HL-60/S4 (cell line): ENCODE measurements around the gene G0S2.
"Not testable (repeated sequence)": the region's sequence is repeated elsewhere in the genome, so short reads cannot be mapped to it uniquely, and the experiment has no call there.

ENCODE experiments used
- in situ Hi-C: fragments of 300-500 bp; cut with MboI; formaldehyde crosslinking; loops from 2 replicates; pipeline ENCODE4 v1.14.3; 2022; ENCODE audit warnings: low sequenced_read_pairs

G0S2 gene

DNA sequence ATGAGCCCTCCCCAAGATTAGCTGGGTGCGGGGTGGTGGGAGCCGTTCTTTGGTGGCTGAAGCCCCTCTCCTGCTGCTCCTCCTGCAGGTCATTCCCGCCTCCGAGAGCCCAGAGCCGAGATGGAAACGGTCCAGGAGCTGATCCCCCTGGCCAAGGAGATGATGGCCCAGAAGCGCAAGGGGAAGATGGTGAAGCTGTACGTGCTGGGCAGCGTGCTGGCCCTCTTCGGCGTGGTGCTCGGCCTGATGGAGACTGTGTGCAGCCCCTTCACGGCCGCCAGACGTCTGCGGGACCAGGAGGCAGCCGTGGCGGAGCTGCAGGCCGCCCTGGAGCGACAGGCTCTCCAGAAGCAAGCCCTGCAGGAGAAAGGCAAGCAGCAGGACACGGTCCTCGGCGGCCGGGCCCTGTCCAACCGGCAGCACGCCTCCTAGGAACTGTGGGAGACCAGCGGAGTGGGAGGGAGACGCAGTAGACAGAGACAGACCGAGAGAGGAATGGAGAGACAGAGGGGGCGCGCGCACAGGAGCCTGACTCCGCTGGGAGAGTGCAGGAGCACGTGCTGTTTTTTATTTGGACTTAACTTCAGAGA lies 448 bp downstream of the G0S2 start:
- in situ Hi-C loops, result no loop called here

DNA sequence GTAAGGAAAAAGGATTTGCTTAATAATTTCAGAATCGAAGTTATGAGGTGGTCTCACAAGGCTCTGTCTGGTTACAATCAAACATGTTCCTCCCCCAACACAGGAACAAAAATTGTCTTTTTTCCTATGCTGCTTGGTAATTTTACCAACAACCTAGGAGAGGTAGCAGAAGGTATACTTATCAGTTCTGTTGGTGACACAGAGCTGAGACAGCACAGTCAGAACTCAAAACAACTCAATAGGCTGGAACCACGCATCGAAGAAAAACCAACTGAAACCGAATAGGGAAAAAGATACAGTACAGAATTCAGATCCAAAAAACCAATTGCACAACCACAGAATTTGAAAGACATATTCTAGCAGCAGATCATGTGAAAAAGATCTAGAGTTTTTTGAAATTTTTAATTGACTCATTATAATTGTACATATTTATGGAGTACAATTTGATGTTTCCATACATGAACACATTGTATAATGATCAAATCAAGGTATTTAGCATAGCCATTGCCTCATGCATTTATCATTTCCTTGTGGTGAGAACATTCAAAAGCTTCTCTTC lies 3.8 kb downstream of the G0S2 start:
- in situ Hi-C loops, result no loop called here

DNA sequence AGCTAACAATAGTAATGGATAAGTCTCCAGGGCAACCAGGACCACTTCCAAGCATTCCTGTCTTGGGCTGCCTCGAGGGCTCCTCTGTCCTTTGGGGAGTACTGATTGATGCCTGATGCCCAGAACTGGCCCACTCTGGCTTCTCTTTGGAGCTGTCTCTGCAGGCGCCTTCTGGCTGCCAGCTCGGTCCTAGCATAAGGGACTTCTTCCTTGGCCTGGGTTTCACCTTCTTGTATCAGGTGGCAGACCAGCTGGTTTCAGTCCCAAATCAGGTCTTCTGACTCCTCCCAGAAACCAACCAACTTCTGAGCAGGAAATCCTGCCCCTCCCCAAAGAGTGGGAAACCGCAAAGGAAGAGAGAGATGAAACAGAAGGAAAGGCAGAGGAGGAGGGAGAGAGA lies 10.6 kb downstream of the G0S2 start:
- in situ Hi-C loops, result no loop called here

- in situ Hi-C loops, result no loop called here
These were observed 11.1 kb downstream of the G0S2 start for GRCh38 chr1:209686322-209686721.

- in situ Hi-C loops, result no loop called here
These were observed 13.6 kb downstream of the G0S2 start for GRCh38 chr1:209688746-209689234.

DNA sequence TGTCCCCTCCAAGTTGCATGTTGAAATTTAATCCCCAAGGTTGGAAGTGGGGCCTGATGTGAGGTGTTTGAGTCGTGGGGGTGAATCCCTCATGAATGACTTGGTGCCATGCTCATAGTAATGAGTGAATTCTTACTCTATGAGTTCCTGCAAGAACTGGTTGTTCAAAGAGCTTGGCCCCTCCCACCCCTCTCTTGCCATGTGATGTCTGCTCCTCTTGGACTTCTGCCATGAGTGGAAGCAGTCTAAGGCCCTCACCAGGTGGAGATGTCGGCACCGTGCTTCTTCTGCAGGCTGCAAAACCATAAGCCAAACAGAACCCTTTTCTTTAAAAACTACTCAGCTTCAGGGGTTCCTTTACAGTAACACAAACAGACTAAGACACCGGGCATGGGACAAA lies 14.3 kb downstream of the G0S2 start:
- in situ Hi-C loops, result no loop called here

DNA sequence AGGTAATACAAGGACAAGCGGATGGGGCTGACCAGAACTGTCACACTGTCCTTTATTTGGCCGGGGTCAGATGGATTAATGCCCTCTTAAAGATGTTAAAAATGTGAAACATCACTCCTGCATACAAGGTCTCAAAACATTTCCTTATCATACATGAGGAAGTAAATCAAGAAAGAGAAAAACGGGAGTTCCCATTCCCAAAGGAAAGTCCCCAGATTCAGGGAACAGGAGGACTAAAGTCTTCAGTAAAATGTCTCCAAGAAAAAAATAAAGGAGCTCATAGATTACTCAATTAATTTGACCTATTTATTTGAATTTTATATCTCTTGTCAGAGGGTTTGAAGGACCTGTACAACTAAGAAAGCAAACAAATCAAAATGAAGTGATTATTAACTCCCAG lies 16.0 kb downstream of the G0S2 start:
- in situ Hi-C loops, result loop anchor here (5.0 kb wide), 1 partner anchor 114 kb away; no protein-coding TSS in a partner anchor

GRCh38 chr1:209692296-209692695 lies 17.1 kb downstream of the G0S2 start:
- in situ Hi-C loops, result loop anchor here (5.0 kb wide), 1 partner anchor 115 kb away; no protein-coding TSS in a partner anchor

DNA sequence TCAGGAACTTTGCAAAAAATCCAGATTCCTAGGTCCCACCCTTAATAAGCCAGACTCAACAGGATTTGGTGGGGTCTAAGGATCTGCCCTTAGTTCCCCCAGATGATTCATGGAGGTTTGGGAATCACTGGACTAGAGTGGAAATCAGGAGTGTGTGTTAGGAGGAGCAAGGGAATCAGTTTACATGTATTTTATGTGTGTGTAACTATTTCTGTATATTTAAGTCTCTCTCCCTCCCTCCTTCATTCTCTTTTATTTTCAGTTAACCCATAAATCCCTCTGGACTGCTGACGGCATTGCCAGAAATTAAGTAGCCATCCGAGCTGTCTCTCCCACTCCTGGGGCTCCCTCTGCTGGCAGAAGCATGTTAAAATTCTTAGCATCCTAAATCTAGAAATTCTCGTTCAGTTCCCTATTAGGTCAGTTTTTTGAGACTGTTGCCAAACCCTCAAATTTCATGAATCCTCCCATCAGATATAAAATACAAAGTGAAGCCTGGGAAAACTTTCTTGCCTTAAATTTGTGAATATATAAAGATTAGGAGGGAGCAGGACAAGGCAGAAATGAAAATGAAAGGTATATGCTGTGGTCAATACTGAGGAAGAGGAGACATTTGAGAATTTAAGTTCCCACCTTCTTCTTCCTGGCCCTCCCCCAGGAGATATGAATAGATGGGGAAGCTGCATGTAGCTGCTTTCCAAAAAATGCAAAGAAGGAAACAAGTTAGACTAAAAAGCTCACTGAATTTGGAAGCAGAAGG lies 17.7 kb downstream of the G0S2 start:
- in situ Hi-C loops, result loop anchor here (5.0 kb wide), 1 partner anchor 116 kb away; no protein-coding TSS in a partner anchor

- in situ Hi-C loops, result no loop called here
These were observed 21.5 kb downstream of the G0S2 start for GRCh38 chr1:209696673-209697072.

DNA sequence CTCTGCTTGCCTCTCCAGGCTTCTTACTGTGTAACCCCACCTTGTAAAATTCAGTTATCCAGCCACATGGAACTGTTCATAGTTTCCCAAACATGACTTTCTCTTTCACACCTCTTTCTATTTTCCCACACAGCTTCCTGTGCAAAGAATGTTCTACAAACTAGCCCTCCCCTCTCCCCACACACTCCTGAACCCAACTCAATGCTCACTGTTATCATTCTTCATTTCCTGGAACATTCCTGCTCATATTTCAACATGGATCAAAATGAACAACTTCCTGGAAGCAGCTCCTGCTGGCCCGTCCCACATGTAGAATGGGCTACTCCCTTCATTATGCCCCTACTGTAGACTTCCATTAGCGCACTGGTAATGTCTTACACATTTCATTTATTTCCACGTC lies 21.9 kb downstream of the G0S2 start:
- in situ Hi-C loops, result no loop called here

- in situ Hi-C loops, result not testable (repeated sequence)
These were observed 25.5 kb downstream of the G0S2 start for GRCh38 chr1:209700686-209701085.

- in situ Hi-C loops, result no loop called here
These were observed 27.6 kb downstream of the G0S2 start for GRCh38 chr1:209702832-209703231.

DNA sequence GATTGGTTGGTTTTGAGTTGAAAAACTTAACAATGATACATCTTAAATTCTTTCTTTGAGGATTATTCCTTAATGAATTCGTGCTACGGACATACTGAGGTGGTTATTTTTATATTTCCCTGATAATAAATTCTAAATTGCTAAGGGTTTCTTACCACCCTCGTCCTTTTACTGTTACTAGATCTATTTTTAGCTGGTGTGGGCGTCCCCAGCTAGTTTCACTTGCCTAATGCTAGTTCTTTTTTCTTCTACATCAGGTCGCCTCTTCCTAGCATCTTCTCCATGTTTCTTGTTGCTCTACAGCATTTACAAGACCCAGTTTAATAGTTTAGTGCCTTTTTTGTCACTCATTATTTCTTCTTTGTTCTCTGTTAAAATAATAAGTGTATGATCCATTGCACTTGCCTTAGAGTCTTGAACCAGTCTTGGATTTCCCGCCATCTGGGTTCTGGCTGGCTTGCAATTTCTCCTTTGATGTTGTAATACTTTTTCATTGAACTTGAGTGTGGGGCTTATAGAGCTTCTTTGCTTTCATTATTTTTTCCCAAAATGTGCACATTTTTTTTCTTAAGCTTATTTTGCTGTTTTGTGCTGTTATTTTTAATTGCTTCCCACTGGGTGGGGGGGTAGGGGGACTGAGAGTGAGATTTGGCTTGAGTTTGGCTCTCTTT lies 28.8 kb downstream of the G0S2 start:
- in situ Hi-C loops, result no loop called here

DNA sequence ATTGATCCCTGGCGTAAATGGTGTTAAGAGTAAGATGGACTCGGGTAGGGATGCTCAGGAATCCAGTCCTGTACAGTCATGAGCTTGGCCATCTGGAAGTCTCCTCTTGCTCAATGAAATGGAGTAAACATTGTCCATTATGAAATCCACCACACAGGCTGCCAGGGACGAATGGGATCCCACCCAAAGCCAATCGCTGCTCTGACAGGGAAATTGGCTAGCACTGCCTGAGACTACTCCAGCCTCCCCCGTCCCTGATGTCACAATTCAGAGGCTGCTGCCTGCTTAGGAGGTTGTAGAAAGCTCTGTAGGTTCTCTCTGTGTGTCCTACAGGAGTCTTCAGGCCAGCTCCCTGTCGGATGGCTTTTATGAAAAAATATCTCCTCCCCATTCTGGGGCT lies 29.4 kb downstream of the G0S2 start, which contains the start of gene HSD11B1:
HSD11B1 (plus strand) TSS at position 263 of the 400 bp plus-strand sequence; CDS start at position 360, 97 bp downstream.
- in situ Hi-C loops, result no loop called here

DNA sequence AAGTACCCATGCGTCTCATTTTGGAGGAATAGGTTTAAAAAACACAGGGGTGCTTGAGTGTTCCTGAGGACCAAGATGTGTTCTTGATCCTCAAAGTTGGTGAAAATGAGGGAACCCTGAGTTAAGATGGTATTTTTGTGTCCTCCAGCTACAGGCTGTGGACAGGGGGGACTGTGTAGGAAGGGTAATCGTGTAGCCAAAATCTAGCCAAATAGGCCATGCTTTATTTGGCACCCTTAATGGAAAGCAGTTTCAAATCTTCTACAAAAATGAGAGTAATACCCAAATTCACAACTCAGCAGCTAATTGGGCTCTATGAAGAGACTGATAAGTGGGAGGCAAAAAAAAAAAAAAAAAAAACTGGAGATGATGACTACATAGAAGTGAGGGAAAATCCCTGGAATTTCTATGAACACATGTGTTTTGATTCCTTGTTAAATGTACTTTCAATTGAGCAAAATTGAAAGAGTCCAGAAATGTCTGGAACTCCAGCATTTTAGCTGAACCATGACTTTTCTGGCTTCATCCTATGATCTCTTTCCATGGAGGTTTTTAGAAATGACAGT lies 29.9 kb downstream of the G0S2 start:
- in situ Hi-C loops, result no loop called here

DNA sequence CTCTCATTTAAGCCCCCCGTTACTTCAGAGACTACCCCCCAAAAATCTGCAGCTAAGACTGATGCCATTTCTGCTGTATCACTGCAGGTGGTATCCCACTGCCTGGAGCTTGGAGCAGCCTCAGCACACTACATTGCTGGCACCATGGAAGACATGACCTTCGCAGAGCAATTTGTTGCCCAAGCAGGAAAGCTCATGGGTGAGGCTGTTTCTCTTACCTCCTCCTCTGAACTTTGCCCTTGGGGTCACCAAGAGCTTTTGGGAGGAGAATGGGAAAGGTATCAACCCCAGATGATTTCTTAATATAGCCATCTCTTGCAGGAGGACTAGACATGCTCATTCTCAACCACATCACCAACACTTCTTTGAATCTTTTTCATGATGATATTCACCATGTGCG lies 31.4 kb downstream of the G0S2 start:
- in situ Hi-C loops, result no loop called here

DNA sequence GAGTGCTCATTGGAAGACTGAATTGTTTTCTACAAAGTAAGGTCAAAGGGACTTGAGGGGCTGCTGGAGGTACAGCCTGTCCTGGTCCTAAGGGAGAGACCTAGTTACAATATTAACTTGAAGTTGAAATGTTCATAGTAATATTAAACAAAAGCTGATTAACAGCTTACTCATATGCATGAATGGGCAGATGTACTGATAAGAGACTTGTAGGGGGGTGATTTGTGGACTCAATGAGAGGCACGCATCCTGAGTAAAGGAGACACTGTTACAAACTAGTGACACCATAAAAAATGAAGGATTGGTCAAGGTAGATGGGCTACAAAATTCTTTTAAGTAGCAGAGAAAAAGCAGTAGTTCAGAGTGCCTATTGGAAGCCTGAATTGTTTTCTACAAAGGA lies 32.1 kb downstream of the G0S2 start:
- in situ Hi-C loops, result no loop called here

GRCh38 chr1:209708297-209708696 lies 33.1 kb downstream of the G0S2 start:
- in situ Hi-C loops, result no loop called here

- in situ Hi-C loops, result no loop called here
These were observed 34.9 kb downstream of the G0S2 start for GRCh38 chr1:209710093-209710492.

DNA sequence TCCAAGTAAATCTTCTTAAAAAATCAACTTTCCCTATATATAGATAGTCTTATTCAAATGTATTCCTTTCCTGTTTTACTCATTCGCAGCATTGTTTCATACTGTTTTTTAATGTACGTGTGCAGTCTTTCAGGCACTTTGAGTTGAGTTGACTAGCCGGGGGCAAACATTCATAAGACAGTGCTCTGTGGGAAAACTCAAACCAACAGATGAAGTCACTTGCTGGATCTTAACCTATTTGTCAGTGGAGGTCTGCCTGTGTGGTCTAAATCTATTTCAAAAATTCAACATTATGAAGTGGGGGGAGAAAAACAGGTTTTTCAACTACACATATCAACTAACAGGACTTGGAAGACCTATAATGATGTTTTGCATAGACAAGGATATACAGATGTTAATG lies 35.6 kb downstream of the G0S2 start:
- in situ Hi-C loops, result no loop called here
